ENCODE results near the gene PPP1R12B.
"Not testable (repeated sequence)": the region's sequence is repeated elsewhere in the genome, so short reads cannot be mapped to it uniquely, and the experiment has no call there.

GRCh38 chr1:202410251-202410650, 61.8 kb downstream of the PPP1R12B start:
- TF ChIP-seq CTCF, POLR2A, EP300 (IDR thresholded peaks at IDR 0.05): not testable (repeated sequence)
